ENCODE measurements around the gene LRPAP1.

DNA sequence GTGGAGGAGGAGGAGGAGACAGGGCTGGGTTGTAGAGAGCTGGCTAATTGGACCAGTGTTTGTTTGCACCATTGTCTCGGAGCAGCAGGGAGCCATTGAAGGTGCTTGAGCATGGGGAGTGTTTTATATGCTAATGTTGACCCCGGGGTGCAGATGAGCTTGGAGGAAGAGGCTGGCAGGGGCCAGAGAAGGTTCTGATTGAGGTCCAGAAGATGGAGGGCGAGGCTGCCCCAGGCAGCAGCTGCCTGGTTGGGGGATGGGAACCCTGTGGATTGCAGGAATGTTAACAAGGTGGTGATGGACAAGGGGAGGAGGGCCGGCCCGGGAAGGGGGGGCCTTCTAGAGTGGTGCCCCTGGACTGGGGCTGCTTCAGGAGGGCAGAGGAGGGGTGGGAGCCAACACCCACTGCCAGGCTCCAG, 51.1 kb downstream of the LRPAP1 start:
- TF ChIP-seq GATA2 (IDR thresholded peaks at IDR 0.05; ENCODE audit: low read depth, low read length) (no peak), GATA3 (IDR thresholded peaks at IDR 0.05; ENCODE audit: low read depth, low read length) (no peak)

All from SH-SY5Y (cell line).